NCI-H524 (cell line): ENCODE data around the gene SPINT2.

Experiments used
- DNase-seq, 2 experiments: peaks; one replicate each; lab custom pipeline; 2025; lab: John Stamatoyannopoulos, UW

SPINT2 gene

DNA sequence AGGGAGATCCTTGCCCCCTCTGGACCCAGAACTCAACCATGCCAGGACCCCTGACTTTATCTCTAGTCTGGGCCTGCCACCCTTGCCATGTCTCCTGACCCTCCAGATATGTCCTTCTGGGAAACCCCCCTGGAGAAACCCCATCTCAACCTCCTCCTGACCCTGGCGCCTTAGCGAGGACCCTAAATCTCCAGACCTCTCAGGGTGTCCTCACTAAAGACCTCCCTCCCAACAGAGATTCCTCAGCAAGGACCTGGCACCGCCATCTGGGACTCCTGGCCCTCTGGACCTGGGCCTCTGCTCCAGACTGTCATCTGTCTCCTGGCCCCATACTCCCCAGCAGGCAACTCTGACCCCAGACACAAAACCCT lies 56.6 kb downstream of the SPINT2 start:
- no peak for DNase-seq

DNA sequence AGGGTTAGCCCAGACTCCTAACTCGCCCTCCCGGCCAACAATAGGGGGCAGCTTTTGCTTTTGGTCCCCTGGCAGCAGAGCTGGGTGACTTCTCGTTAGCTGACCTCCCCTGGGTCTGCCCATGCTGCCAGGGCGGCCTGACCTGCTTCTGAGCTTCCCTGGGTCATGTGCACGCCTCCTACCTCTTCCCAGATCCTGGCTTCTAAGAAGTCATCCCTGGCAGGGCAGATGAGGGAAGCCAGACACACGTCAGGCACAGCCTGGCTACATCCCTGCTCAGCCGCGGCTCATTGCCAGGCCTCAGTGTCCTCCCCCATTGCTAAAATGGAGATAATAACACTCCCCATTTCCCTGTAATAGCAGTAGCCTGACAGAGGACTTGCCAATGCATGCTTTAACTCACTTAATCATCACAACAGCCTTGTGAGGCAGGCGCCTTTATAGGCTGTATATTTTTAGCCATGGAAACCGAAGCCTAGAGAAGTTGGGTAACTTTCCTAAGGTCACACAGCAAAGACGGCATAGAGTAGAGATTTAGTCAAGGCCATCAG lies 57.3 kb downstream of the SPINT2 start:
- DNase-seq = no peak

DNA sequence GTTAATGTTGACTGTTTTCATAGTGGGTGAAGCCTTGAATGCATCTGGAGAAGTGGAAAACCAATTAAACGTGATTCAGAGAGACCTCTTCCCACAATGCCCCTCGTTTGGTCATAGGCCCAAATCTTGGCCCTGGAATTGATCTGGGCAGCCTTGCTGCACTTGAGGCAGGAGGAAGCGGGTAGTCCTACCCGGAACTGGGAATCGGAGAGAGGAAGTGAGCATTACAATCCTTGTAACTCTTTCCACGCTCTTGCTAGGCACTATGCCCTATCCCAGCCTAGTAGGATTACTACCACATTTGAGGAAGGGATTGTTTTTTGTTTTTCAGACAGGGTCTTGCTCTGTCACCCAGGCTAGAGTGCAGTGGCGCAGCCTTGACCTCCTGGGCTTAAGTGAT lies 58.9 kb downstream of the SPINT2 start:
- no peak for DNase-seq

- no peak for DNase-seq
Measured at GRCh38 chr19:38324431-38324830, 60.1 kb downstream of the SPINT2 start.

DNA sequence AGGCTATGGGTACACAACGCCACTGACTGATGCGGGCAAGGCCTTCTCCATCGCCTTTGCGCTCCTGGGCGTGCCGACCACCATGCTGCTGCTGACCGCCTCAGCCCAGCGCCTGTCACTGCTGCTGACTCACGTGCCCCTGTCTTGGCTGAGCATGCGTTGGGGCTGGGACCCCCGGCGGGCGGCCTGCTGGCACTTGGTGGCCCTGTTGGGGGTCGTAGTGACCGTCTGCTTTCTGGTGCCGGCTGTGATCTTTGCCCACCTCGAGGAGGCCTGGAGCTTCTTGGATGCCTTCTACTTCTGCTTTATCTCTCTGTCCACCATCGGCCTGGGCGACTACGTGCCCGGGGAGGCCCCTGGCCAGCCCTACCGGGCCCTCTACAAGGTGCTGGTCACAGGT lies 62.2 kb downstream of the SPINT2 start:
- DNase-seq = no peak

DNA sequence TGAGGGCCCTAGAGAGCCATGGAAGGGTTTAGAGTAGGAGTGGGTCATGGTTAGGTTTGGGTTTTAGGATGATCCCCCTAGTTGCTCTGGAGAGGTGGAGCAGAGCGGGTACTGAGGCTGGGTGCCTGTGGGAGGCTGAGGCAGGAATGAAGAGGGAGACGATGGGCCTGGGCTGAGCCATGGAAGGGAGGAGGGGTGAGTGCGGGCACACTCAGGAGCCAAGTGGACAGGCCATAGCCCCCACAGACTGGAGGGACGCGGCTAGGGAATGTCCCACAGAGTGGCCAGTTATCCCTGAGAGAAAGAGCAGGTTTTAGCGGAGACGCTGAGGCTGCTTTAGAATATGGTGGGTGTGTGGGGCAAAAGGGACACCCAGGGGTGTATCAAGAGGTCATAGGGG lies 65.3 kb downstream of the SPINT2 start:
- DNase-seq = no peak

DNA sequence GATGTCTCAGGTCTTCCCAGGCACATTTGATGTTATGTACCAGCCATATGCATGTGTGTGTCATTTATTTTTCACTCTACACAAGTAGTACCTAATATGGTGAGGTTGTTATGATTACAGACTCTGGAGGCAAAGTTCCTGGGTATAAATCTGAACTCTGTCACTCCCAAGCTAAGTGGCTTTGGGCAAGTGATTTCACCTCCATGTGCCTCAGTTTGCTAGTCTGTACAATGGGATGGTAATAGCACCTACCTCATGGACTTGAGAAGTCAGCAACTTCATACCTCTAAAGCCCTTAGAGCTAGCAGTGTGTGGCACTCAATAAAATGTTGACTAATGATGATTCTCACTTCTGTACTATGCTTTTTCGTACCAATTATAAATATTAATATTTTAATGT lies 67.4 kb downstream of the SPINT2 start:
- no peak for DNase-seq

GRCh38 chr19:38333245-38333644 lies 68.9 kb downstream of the SPINT2 start:
- DNase-seq = no peak

- DNase-seq = peak; percentile 94 to 96
Measured at GRCh38 chr19:38335949-38336637, 71.7 kb downstream of the SPINT2 start.

DNA sequence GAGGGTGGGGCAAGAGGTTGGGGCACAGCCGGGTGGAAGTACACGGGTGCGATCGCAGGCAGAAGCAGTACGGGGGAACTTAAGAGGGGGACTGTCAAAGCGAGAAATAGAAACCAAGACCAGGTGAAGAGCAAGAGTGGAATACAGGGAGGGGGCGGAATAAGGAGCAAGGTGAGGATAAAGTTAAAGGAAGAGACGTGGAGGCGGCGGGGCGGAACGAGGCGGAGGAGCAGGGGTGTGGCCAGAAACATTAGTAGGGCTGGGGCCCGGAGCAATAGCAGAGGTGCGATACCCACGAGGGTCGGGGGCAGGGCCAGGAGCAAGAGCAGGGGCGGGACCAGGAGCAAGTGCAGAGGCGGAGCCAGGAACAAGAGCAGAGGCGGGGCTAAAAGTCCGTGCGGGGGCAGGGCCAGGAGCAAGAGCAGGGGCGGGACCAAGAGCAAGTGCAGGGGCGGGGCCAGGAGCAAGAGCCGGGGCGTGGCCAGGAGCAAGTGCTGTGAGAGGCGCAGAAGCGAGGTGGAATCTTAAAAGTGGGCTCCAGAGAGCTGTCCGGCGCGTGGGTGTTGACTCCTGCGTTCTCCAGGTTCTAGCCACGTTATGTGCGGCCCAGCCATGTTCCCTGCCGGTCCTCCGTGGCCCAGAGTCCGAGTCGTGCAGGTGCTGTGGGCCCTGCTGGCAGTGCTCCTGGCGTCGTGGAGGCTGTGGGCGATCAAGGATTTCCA lies 72.4 kb downstream of the SPINT2 start:
- peak; percentile 91 to 94 for DNase-seq

GRCh38 chr19:38337360-38337653 lies 72.9 kb downstream of the SPINT2 start:
- peak in 1 of 2 experiments; percentile 43 for DNase-seq

DNA sequence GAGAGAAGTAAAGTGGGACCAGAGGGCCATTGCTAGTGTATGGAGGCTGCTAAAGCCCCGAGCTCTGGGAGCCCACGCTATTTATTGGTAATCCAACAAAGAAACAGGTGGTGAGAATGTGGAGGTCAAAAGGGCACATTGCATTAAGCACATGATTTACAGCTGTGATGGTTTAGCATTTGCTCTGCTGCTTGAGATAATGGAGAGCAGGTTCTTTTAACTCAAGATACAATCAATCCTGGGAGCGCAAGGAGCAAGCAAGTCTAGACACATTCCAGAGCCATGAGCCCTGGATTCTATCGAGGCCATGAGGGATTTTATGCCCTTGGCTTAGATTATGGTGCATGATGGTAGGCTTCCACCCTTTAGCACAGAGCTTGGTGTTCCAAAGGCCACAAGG lies 74.6 kb downstream of the SPINT2 start:
- DNase-seq = peak; percentile 69 to 71

DNA sequence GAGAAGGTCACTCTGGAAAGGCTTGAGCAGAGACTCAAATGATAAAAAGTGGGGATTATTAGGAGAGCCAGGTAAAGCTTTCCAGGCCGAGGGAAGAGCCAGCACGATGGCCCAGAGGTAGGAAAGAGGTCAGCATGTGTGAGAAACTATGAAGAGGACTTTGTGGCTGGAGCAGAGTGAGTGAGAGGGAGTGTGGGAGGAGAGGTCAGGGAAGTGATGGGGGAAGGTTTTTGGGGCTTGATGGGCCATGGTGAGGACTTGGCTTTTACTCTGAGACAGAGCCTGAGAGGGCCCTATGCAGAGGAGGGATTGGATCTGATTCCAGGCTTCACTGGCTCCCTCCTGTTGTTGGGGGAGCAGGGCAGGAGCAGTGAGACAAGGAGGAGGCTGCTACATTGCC lies 76.6 kb downstream of the SPINT2 start:
- DNase-seq = no peak
